Measurements from ENCODE around the gene RPL3. TPM values are rescaled to one million over a fixed set of nuclear protein-coding genes. Genes with fewer than 3 reads are reported as not detected.

RPL3 gene
- total RNA-seq, 2 experiments from 2014 or later: 3,952 to 3,974 TPM

GRCh38 chr22:39318507-39319283 is 728 bp downstream of the RPL3 start:
- peak overlapping the region; percentile 99 for H3K4me3 Mint-ChIP-seq
- CTCF ChIA-PET: interaction anchor here (0.6 to 5.4 kb wide), 9 partner anchors 80 to 449 kb away, joined by 3 to 43 read pairs (median 6); partner anchors contain the start of genes ATF4, CBX7 and TAB1
- ATAC-seq (ENCODE audit: poor library complexity) (peak; percentile 17), DNase-seq (peak in 10 of 14 experiments; percentile 18 to 76 (median 34))
- peak overlapping the region; percentile 88 to 92 for H3K27ac ChIP-seq (ENCODE audit: low read depth in 1 of 2, low read length in 2 of 2)
- peaks cover 48% of the 10 kb centered on the region for H3K36me3 ChIP-seq (ENCODE audit: insufficient read depth, low read length)
- peaks cover 43% of the 10 kb centered on the region for H3K4me1 Mint-ChIP-seq (ENCODE audit: low read depth)
- POLR2A ChIA-PET: interaction anchor here (0.6 to 5.9 kb wide), 46 partner anchors 8 to 1538 kb away, joined by 3 to 163 read pairs (median 6); partner anchors contain the start of genes ANKRD54, ATF4, CBX6 and CBX7
- peaks cover 65% of the 10 kb centered on the region for H3K4me1 ChIP-seq (ENCODE audit: insufficient read depth, low read length)
- H3K27me3 ChIP-seq (ENCODE audit: control insufficient read depth in 1 of 2, insufficient read depth in 2 of 2, low read length in 2 of 2): no peaks in the 10 kb centered on the region
- no peak for TF ChIP-seq CTCF (IDR thresholded peaks at IDR 0.05)
- no peaks in the 10 kb centered on the region for H3K9me3 ChIP-seq (ENCODE audit: control insufficient read depth in 1 of 2, insufficient read depth in 1 of 2, low read length in 2 of 2)
- H3K4me3 ChIP-seq (ENCODE audit: low read length): peak overlapping the region; percentile 90
- H3K27me3 Mint-ChIP-seq: no peaks in the 10 kb centered on the region
- intact Hi-C loops (cut with DNase I, micrococcal nuclease): loop anchor here (1.0 to 10.0 kb wide), 9 partner anchors 76 to 1264 kb away; partner anchors contain the start of genes CBX7 (in 2 of the 2), PDGFB (in 2 of the 2), ATF4 (in 1 of the 2) and CBX6 (in 1 of the 2)
- H3K36me3 Mint-ChIP-seq (ENCODE audit: low read depth): peaks cover 64% of the 10 kb centered on the region
- no peaks in the 10 kb centered on the region for H3K9me3 Mint-ChIP-seq
- H3K27ac Mint-ChIP-seq: peak overlapping the region; percentile 96

GRCh38 chr22:39317775-39318506 is 1.5 kb downstream of the RPL3 start:
- no peaks in the 10 kb centered on the region for H3K9me3 Mint-ChIP-seq
- Histone ChIP-seq H3K9me3 (ENCODE audit: control insufficient read depth in 1 of 2, insufficient read depth in 1 of 2, low read length in 2 of 2) (no peaks in the 10 kb centered on the region), H3K4me1 (ENCODE audit: insufficient read depth, low read length) (peaks cover 66% of the 10 kb centered on the region), H3K27ac (ENCODE audit: low read depth in 1 of 2, low read length in 2 of 2) (peak overlapping the region; percentile 88 to 92), H3K36me3 (ENCODE audit: insufficient read depth, low read length) (peaks cover 56% of the 10 kb centered on the region), H3K4me3 (ENCODE audit: low read length) (peak overlapping the region; percentile 90), H3K27me3 (ENCODE audit: control insufficient read depth in 1 of 2, insufficient read depth in 2 of 2, low read length in 2 of 2) (no peaks in the 10 kb centered on the region)
- H3K27me3 Mint-ChIP-seq: no peaks in the 10 kb centered on the region
- peaks cover 72% of the 10 kb centered on the region for H3K36me3 Mint-ChIP-seq (ENCODE audit: low read depth)
- DNase-seq (peak in 1 of 14 experiments; percentile 26), ATAC-seq (ENCODE audit: poor library complexity) (no peak)
- no peak for TF ChIP-seq CTCF (IDR thresholded peaks at IDR 0.05)
- ChIA-PET CTCF (interaction anchor here (0.6 to 5.4 kb wide), 6 partner anchors 102 to 448 kb away, joined by 3 to 43 read pairs (median 8); no protein-coding TSS in a partner anchor), POLR2A (interaction anchor here (0.6 to 5.9 kb wide), 31 partner anchors 7 to 1474 kb away, joined by 3 to 163 read pairs (median 7); partner anchors contain the start of genes ANKRD54, ATF4, CBX6 and CBX7)
- H3K27ac Mint-ChIP-seq: peak overlapping the region; percentile 96
- peak overlapping the region; percentile 99 for H3K4me3 Mint-ChIP-seq
- peaks cover 43% of the 10 kb centered on the region for H3K4me1 Mint-ChIP-seq (ENCODE audit: low read depth)
- intact Hi-C loops (cut with DNase I, micrococcal nuclease): loop anchor here (2.0 to 10.0 kb wide), 5 partner anchors 76 to 1263 kb away; partner anchors contain the start of genes PDGFB (in 2 of the 2), CBX7 (in 1 of the 2) and PICK1 (in 1 of the 2)

All from CD4-positive, alpha-beta T cell (primary cell).